Mesendoderm (in vitro differentiated cells): ENCODE measurements around the gene TAGLN.

Experiments used
- DNase-seq: peaks from one replicate; pipeline ENCODE4 v3.0.0; 2013
- H2AK5ac ChIP-seq: 2 replicates; pipeline ENCODE4 v1.6.1; 2013; ENCODE audit warnings: low read length, inconsistent platforms
- H2BK120ac ChIP-seq: 2 replicates; pipeline ENCODE4 v1.6.1; 2013; ENCODE audit warnings: low read depth, mild to moderate bottlenecking, low read length, moderate library complexity, mixed read lengths
- H2BK15ac ChIP-seq: replicated peaks from 2 replicates; pipeline ENCODE4 v1.6.1; 2013; ENCODE audit warnings: low read depth, mild to moderate bottlenecking, moderate library complexity
- H2BK5ac ChIP-seq: 2 replicates; pipeline ENCODE4 v1.6.1; 2013; ENCODE audit warnings: low read length, inconsistent platforms
- H3K18ac ChIP-seq: 2 replicates; pipeline ENCODE4 v1.6.1; 2013; ENCODE audit warnings: mild to moderate bottlenecking, low read length, mixed read lengths
- H3K23ac ChIP-seq: one replicate; pipeline ENCODE4 v1.6.1; 2013; ENCODE audit warnings: low read length
- H3K27ac ChIP-seq: 2 replicates; pipeline ENCODE4 v1.5.1; 2013; ENCODE audit warnings: low read depth, mild to moderate bottlenecking, inconsistent platforms, low read length, moderate library complexity
- H3K27me3 ChIP-seq: 2 replicates; pipeline ENCODE4 v1.6.1; 2013; ENCODE audit warnings: low read length, control low read depth, mild to moderate bottlenecking, inconsistent platforms; ENCODE audit not compliant: insufficient read depth, poor library complexity
- H3K36me3 ChIP-seq: 2 replicates; pipeline ENCODE4 v1.6.1; 2013; ENCODE audit warnings: low read length, inconsistent platforms; ENCODE audit not compliant: control insufficient read depth, insufficient read depth
- H3K4ac ChIP-seq: one replicate; pipeline ENCODE4 v1.6.1; 2013; ENCODE audit warnings: low read depth, mild to moderate bottlenecking, low read length, moderate library complexity
- H3K4me1 ChIP-seq: 2 replicates; pipeline ENCODE4 v1.6.1; 2013; ENCODE audit warnings: low read depth, low read length, inconsistent platforms; ENCODE audit not compliant: control insufficient read depth
- H3K4me2 ChIP-seq: 2 replicates; pipeline ENCODE4 v1.6.1; 2013; ENCODE audit warnings: low read length
- H3K4me3 ChIP-seq: 2 replicates; pipeline ENCODE4 v1.5.1; 2013; ENCODE audit warnings: mild to moderate bottlenecking, low read length
- H3K56ac ChIP-seq: one replicate; pipeline ENCODE4 v1.6.1; 2013; ENCODE audit warnings: low read length
- H3K79me1 ChIP-seq: 2 replicates; pipeline ENCODE4 v1.6.1; 2013; ENCODE audit warnings: low read length, inconsistent platforms
- H3K79me2 ChIP-seq: 2 replicates; pipeline ENCODE4 v1.6.1; 2013; ENCODE audit warnings: mild to moderate bottlenecking, low read length; ENCODE audit not compliant: control insufficient read depth, insufficient read depth
- H3K9ac ChIP-seq: 2 replicates; pipeline ENCODE4 v1.6.1; 2013; ENCODE audit warnings: low read length, inconsistent platforms
- H4K5ac ChIP-seq: one replicate; pipeline ENCODE4 v1.6.1; 2013; ENCODE audit warnings: low read length
- H4K8ac ChIP-seq: one replicate; pipeline ENCODE4 v1.6.1; 2013; ENCODE audit warnings: low read depth, mild to moderate bottlenecking, control low read depth, low read length, moderate library complexity
- WGBS: extraction: QIAGEN DNeasy Blood & Tissue Kit; methylation state at CpG from one replicate; pipeline ENCODE4 v1.1.7; 2013; ENCODE audit warnings: low lambda C conversion rate, missing lambda C conversion rate; ENCODE audit not compliant: insufficient coverage; ENCODE audit errors: extremely low coverage; 5-methylcytosine and 5-hydroxymethylcytosine counted together

Gene TAGLN

DNA sequence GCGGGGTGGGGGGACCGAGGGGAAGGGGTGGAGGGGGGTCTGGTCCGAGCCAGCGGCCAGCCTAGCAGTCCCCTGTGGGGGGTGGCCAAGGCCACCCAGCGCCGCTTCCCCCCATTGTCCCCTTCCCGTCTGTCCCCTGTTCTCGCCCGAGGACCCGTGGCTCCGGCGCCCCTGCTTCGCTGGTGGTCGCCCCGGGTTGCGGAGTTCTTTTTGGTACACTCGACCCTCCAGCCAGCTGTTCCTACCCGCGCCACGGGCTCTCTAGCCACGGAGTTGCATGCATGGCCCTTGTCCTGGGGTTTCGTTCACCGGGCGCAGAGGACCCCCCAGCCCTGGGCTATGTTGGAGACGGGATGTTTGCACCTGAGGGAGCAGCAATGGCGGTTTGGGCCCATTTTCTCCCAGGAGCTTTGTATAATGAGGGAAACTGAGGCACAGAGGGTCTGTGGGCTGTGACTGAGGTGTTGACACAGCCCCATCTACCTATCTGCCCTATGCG lies 33.8 kb downstream of the TAGLN start:
- DNase-seq = no peak
- Histone ChIP-seq H3K79me1 (peaks cover 17% of the 10 kb centered on the region), H3K36me3 (no peaks in the 10 kb centered on the region), H3K4me2 (peak overlapping the region; percentile 98), H3K4me1 (no peaks in the 10 kb centered on the region), H3K23ac (peak overlapping the region; percentile 29), H3K56ac (peak overlapping the region; percentile 88), H2BK5ac (peak overlapping the region; percentile 87), H3K27me3 (no peaks in the 10 kb centered on the region), H3K4me3 (peak overlapping the region; percentile 70), H3K9ac (peak overlapping the region; percentile 91), H2AK5ac (peak overlapping the region; percentile 37), H4K8ac (peak overlapping the region; percentile 87), H3K79me2 (peaks cover 19% of the 10 kb centered on the region), H4K5ac (no peak overlapping the region), H3K27ac (peak overlapping the region; percentile 77), H2BK120ac (peak overlapping the region; percentile 48), H2BK15ac (no peak overlapping the region), H3K18ac (peak overlapping the region; percentile 99), H3K4ac (peak overlapping the region; percentile 90)
- no CpG with 5 or more reads among the region's 27 CpGs for WGBS

- no peak overlapping the region for H2BK15ac ChIP-seq
- H4K8ac ChIP-seq = no peak overlapping the region
- H3K79me2 ChIP-seq = peaks cover under 1% of the 10 kb centered on the region
- H3K79me1 ChIP-seq = peaks cover under 1% of the 10 kb centered on the region
- no peak overlapping the region for H3K9ac ChIP-seq
- H3K4me2 ChIP-seq = no peak overlapping the region
- H3K23ac ChIP-seq = no peak overlapping the region
- no peaks in the 10 kb centered on the region for H3K27me3 ChIP-seq
- no peak overlapping the region for H3K27ac ChIP-seq
- H2BK120ac ChIP-seq = no peak overlapping the region
- DNase-seq = no peak
- H3K56ac ChIP-seq = no peak overlapping the region
- H4K5ac ChIP-seq = no peak overlapping the region
- no CpG with 5 or more reads among the region's 5 CpGs for WGBS
- no peak overlapping the region for H3K4ac ChIP-seq
- H3K4me3 ChIP-seq = no peak overlapping the region
- H2AK5ac ChIP-seq = no peak overlapping the region
- H3K36me3 ChIP-seq = peaks cover 2% of the 10 kb centered on the region
- H3K4me1 ChIP-seq = no peaks in the 10 kb centered on the region
- no peak overlapping the region for H2BK5ac ChIP-seq
- H3K18ac ChIP-seq = no peak overlapping the region
Measured at GRCh38 chr11:117238221-117238620, 39.1 kb downstream of the TAGLN start.

DNA sequence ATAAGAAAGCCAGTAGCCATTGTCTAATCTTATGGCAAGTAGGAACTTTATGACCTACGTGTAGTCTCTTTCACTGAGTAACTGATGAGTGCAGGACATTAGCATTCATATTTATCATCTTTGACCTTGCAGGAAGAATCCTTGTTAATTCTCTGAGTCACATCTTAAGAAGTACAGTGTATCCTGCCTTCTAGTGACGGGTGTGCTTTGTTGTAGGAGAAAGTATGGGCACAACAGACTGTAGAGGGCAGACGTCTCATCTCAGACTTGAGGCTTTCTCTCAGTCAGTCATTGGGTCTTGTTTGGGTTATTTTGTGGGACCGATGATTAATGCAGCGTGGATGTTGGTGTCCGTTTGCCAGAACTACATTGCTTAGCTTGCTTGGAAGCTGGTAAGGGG lies 40.1 kb downstream of the TAGLN start:
- Histone ChIP-seq H3K4me2 (no peak overlapping the region), H3K27me3 (no peaks in the 10 kb centered on the region), H2BK5ac (no peak overlapping the region), H3K18ac (no peak overlapping the region), H2BK15ac (no peak overlapping the region), H3K27ac (no peak overlapping the region), H2BK120ac (no peak overlapping the region), H3K79me1 (no peaks in the 10 kb centered on the region), H3K56ac (no peak overlapping the region), H3K4ac (no peak overlapping the region), H4K8ac (no peak overlapping the region), H4K5ac (no peak overlapping the region), H3K9ac (no peak overlapping the region), H3K23ac (no peak overlapping the region), H3K4me3 (no peak overlapping the region), H3K4me1 (no peaks in the 10 kb centered on the region), H3K79me2 (no peaks in the 10 kb centered on the region), H2AK5ac (no peak overlapping the region), H3K36me3 (peaks cover 2% of the 10 kb centered on the region)
- WGBS = no CpG with 5 or more reads among the region's 6 CpGs
- peak; percentile 42 for DNase-seq

GRCh38 chr11:117248341-117248740 lies 49.2 kb downstream of the TAGLN start:
- no peak overlapping the region for H3K23ac ChIP-seq
- H3K9ac ChIP-seq = no peak overlapping the region
- no peak overlapping the region for H3K18ac ChIP-seq
- H3K79me2 ChIP-seq = no peaks in the 10 kb centered on the region
- no peaks in the 10 kb centered on the region for H3K4me1 ChIP-seq
- H3K4me3 ChIP-seq = no peak overlapping the region
- H2BK15ac ChIP-seq = no peak overlapping the region
- peaks cover 5% of the 10 kb centered on the region for H3K36me3 ChIP-seq
- H3K4me2 ChIP-seq = no peak overlapping the region
- no peak overlapping the region for H3K56ac ChIP-seq
- no peaks in the 10 kb centered on the region for H3K79me1 ChIP-seq
- no CpG with 5 or more reads among the region's 4 CpGs for WGBS
- H3K27me3 ChIP-seq = no peaks in the 10 kb centered on the region
- no peak overlapping the region for H2BK5ac ChIP-seq
- no peak overlapping the region for H2AK5ac ChIP-seq
- H2BK120ac ChIP-seq = no peak overlapping the region
- no peak for DNase-seq
- H3K27ac ChIP-seq = no peak overlapping the region
- no peak overlapping the region for H4K8ac ChIP-seq
- H3K4ac ChIP-seq = no peak overlapping the region
- no peak overlapping the region for H4K5ac ChIP-seq

- Histone ChIP-seq H3K23ac (no peak overlapping the region), H3K79me2 (no peaks in the 10 kb centered on the region), H3K18ac (no peak overlapping the region), H3K4me3 (no peak overlapping the region), H2BK5ac (no peak overlapping the region), H3K27me3 (no peaks in the 10 kb centered on the region), H3K79me1 (no peaks in the 10 kb centered on the region), H3K9ac (no peak overlapping the region), H4K8ac (no peak overlapping the region), H2BK120ac (no peak overlapping the region), H3K4me2 (no peak overlapping the region), H3K36me3 (peaks cover 5% of the 10 kb centered on the region), H4K5ac (no peak overlapping the region), H2AK5ac (no peak overlapping the region), H3K27ac (no peak overlapping the region), H3K4me1 (no peaks in the 10 kb centered on the region), H3K4ac (no peak overlapping the region), H2BK15ac (no peak overlapping the region), H3K56ac (no peak overlapping the region)
- no peak for DNase-seq
- WGBS = no CpG with 5 or more reads among the region's 4 CpGs
Measured at GRCh38 chr11:117249571-117249970, 50.4 kb downstream of the TAGLN start.

GRCh38 chr11:117251506-117251905 lies 52.3 kb downstream of the TAGLN start:
- Histone ChIP-seq H2BK15ac (no peak overlapping the region), H3K4me1 (no peaks in the 10 kb centered on the region), H3K79me2 (no peaks in the 10 kb centered on the region), H3K4me2 (no peak overlapping the region), H2AK5ac (no peak overlapping the region), H3K18ac (no peak overlapping the region), H3K56ac (no peak overlapping the region), H3K9ac (no peak overlapping the region), H2BK5ac (no peak overlapping the region), H3K27ac (no peak overlapping the region), H2BK120ac (no peak overlapping the region), H4K5ac (no peak overlapping the region), H3K4ac (peak overlapping the region; percentile 31), H3K23ac (no peak overlapping the region), H3K4me3 (no peak overlapping the region), H3K36me3 (peaks cover 7% of the 10 kb centered on the region), H4K8ac (no peak overlapping the region), H3K27me3 (no peaks in the 10 kb centered on the region), H3K79me1 (no peaks in the 10 kb centered on the region)
- no peak for DNase-seq
- no CpG with 5 or more reads among the region's 10 CpGs for WGBS
